ENCODE results near the gene LRP1.

The LRP1 gene

DNA sequence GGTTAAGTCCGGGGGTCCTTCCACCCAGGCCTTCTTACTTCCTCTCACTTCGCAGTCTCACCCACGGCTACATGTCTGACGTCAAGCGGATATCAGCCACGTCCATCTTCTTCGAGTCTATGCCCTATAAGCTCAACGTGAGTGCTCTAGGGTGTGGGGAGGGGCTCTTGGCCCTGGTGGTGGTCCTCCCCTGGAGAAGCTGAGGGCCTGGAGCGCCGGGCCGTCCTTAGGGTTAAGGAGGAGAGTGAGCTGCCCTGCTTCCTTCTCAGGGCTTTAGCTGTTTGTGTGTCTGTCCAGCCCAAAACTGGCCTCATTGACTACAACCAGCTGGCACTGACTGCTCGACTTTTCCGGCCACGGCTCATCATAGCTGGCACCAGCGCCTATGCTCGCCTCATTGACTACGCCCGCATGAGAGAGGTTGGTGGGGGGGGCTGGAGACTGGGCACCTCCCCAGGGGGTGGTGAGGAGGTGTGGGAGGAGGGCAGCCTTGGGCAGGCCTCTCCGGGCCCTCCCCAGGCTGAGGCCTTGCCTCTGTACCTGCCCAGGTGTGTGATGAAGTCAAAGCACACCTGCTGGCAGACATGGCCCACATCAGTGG, 104.0 kb downstream of the LRP1 start:
- peaks cover 3% of the 10 kb centered on the region for H3K27me3 ChIP-seq (ENCODE audit: insufficient read depth, poor library complexity, severe bottlenecking)
- no peak for TF ChIP-seq SPI1 (IDR thresholded peaks at IDR 0.05; ENCODE audit: borderline replicate concordance, low read depth)
- TF ChIP-seq, protein P1, sequence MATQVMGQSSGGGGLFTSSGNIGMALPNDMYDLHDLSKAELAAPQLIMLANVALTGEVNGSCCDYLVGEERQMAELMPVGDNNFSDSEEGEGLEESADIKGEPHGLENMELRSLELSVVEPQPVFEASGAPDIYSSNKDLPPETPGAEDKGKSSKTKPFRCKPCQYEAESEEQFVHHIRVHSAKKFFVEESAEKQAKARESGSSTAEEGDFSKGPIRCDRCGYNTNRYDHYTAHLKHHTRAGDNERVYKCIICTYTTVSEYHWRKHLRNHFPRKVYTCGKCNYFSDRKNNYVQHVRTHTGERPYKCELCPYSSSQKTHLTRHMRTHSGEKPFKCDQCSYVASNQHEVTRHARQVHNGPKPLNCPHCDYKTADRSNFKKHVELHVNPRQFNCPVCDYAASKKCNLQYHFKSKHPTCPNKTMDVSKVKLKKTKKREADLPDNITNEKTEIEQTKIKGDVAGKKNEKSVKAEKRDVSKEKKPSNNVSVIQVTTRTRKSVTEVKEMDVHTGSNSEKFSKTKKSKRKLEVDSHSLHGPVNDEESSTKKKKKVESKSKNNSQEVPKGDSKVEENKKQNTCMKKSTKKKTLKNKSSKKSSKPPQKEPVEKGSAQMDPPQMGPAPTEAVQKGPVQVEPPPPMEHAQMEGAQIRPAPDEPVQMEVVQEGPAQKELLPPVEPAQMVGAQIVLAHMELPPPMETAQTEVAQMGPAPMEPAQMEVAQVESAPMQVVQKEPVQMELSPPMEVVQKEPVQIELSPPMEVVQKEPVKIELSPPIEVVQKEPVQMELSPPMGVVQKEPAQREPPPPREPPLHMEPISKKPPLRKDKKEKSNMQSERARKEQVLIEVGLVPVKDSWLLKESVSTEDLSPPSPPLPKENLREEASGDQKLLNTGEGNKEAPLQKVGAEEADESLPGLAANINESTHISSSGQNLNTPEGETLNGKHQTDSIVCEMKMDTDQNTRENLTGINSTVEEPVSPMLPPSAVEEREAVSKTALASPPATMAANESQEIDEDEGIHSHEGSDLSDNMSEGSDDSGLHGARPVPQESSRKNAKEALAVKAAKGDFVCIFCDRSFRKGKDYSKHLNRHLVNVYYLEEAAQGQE (IDR thresholded peaks at IDR 0.05; ENCODE audit: insufficient replicate concordance, low read depth): no peak
- TF ChIP-seq, protein P2, sequence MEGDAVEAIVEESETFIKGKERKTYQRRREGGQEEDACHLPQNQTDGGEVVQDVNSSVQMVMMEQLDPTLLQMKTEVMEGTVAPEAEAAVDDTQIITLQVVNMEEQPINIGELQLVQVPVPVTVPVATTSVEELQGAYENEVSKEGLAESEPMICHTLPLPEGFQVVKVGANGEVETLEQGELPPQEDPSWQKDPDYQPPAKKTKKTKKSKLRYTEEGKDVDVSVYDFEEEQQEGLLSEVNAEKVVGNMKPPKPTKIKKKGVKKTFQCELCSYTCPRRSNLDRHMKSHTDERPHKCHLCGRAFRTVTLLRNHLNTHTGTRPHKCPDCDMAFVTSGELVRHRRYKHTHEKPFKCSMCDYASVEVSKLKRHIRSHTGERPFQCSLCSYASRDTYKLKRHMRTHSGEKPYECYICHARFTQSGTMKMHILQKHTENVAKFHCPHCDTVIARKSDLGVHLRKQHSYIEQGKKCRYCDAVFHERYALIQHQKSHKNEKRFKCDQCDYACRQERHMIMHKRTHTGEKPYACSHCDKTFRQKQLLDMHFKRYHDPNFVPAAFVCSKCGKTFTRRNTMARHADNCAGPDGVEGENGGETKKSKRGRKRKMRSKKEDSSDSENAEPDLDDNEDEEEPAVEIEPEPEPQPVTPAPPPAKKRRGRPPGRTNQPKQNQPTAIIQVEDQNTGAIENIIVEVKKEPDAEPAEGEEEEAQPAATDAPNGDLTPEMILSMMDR (IDR thresholded peaks at IDR 0.05; ENCODE audit: insufficient read depth, low read length): no peak
- no peak for TF ChIP-seq POLR2AphosphoS5 (IDR thresholded peaks at IDR 0.05; ENCODE audit: low read depth)
- TF ChIP-seq GABPA (IDR thresholded peaks at IDR 0.05; ENCODE audit: low read depth): no peak
- H3K27ac ChIP-seq (replicated peaks): no peak overlapping the region
- H3K4me3 ChIP-seq (replicated peaks; ENCODE audit: insufficient read depth, low read length): no peak overlapping the region
- DNase-seq (ENCODE audit: low read depth in 1 of 2, low spot score in 1 of 2): no peak

DNA sequence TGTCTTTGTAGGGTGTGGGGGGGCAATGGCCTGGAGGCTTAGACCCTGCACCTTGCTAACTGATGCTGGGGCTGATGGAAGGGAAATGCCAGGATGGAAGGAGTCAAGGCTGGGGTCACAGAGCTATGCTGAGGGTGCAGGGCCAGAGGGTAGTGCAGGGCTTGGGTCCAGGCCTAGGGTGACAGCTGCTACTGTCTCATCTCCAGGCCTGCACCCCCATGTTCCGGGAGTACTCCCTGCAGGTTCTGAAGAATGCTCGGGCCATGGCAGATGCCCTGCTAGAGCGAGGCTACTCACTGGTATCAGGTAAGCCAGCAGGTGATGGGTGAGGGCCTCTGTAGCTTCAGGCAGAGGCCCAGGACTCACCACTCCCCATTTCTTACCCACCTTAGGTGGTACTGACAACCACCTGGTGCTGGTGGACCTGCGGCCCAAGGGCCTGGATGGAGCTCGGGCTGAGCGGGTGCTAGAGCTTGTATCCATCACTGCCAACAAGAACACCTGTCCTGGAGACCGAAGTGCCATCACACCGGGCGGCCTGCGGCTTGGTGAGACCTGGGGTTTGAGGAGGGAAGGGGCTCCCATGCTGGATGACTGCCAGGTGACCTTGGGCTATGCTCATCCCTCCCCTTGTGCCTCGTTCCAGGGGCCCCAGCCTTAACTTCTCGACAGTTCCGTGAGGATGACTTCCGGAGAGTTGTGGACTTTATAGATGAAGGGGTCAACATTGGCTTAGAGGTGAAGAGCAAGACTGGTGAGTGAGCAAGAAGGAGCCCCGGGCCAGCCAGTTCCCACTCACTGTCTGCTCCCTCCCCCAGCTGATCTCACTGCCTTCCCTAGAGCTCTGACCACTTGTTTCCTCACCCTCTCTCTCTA, 105.3 kb downstream of the LRP1 start:
- no peak for DNase-seq (ENCODE audit: low read depth in 1 of 2, low spot score in 1 of 2)
- H3K27me3 ChIP-seq (ENCODE audit: insufficient read depth, poor library complexity, severe bottlenecking): no peaks in the 10 kb centered on the region
- H3K4me3 ChIP-seq (replicated peaks; ENCODE audit: insufficient read depth, low read length): no peak overlapping the region
- TF ChIP-seq, protein P1 (IDR thresholded peaks at IDR 0.05; ENCODE audit: insufficient replicate concordance, low read depth): no peak
- TF ChIP-seq SPI1 (IDR thresholded peaks at IDR 0.05; ENCODE audit: borderline replicate concordance, low read depth) (no peak), GABPA (IDR thresholded peaks at IDR 0.05; ENCODE audit: low read depth) (no peak), POLR2AphosphoS5 (IDR thresholded peaks at IDR 0.05; ENCODE audit: low read depth) (no peak)
- TF ChIP-seq, protein P2 (IDR thresholded peaks at IDR 0.05; ENCODE audit: insufficient read depth, low read length): no peak
- H3K27ac ChIP-seq (replicated peaks): no peak overlapping the region

DNA sequence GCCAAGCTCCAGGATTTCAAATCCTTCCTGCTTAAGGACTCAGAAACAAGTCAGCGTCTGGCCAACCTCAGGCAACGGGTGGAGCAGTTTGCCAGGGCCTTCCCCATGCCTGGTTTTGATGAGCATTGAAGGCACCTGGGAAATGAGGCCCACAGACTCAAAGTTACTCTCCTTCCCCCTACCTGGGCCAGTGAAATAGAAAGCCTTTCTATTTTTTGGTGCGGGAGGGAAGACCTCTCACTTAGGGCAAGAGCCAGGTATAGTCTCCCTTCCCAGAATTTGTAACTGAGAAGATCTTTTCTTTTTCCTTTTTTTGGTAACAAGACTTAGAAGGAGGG, 105.9 kb downstream of the LRP1 start:
- no peaks in the 10 kb centered on the region for H3K27me3 ChIP-seq (ENCODE audit: insufficient read depth, poor library complexity, severe bottlenecking)
- no peak for DNase-seq (ENCODE audit: low read depth in 1 of 2, low spot score in 1 of 2)
- no peak for TF ChIP-seq POLR2AphosphoS5 (IDR thresholded peaks at IDR 0.05; ENCODE audit: low read depth)
- no peak overlapping the region for H3K27ac ChIP-seq (replicated peaks)
- H3K4me3 ChIP-seq (replicated peaks; ENCODE audit: insufficient read depth, low read length): no peak overlapping the region

DNA sequence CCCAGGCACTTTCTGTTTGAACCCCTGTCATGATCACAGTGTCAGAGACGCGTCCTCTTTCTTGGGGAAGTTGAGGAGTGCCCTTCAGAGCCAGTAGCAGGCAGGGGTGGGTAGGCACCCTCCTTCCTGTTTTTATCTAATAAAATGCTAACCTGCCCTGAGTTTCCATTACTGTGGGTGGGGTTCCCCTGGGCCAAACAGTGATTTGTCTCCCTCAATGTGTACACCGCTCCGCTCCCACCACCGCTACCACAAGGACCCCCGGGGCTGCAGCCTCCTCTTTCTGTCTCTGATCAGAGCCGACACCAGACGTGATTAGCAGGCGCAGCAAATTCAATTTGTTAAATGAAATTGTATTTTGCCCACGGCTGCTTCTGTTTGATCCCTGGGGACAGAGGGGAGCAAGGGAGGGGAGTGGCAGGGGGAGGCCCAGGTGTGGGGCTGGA, 106.3 kb downstream of the LRP1 start:
- TF ChIP-seq, protein P1 (IDR thresholded peaks at IDR 0.05; ENCODE audit: insufficient replicate concordance, low read depth): no peak
- TF ChIP-seq SPI1 (IDR thresholded peaks at IDR 0.05; ENCODE audit: borderline replicate concordance, low read depth) (no peak; the same call in 1 of the 2 replicates), POLR2AphosphoS5 (IDR thresholded peaks at IDR 0.05; ENCODE audit: low read depth) (no peak), GABPA (IDR thresholded peaks at IDR 0.05; ENCODE audit: low read depth) (no peak)
- TF ChIP-seq, protein P2 (IDR thresholded peaks at IDR 0.05; ENCODE audit: insufficient read depth, low read length): no peak
- Histone ChIP-seq H3K27me3 (ENCODE audit: insufficient read depth, poor library complexity, severe bottlenecking) (no peaks in the 10 kb centered on the region), H3K27ac (replicated peaks) (no peak overlapping the region), H3K4me3 (replicated peaks; ENCODE audit: insufficient read depth, low read length) (no peak overlapping the region)
- DNase-seq (ENCODE audit: low read depth in 1 of 2, low spot score in 1 of 2): no peak
